ENCODE results near the gene TSSC4.
"Not testable (repeated sequence)": the region's sequence is repeated elsewhere in the genome, so short reads cannot be mapped to it uniquely, and the experiment has no call there.

The TSSC4 gene

DNA sequence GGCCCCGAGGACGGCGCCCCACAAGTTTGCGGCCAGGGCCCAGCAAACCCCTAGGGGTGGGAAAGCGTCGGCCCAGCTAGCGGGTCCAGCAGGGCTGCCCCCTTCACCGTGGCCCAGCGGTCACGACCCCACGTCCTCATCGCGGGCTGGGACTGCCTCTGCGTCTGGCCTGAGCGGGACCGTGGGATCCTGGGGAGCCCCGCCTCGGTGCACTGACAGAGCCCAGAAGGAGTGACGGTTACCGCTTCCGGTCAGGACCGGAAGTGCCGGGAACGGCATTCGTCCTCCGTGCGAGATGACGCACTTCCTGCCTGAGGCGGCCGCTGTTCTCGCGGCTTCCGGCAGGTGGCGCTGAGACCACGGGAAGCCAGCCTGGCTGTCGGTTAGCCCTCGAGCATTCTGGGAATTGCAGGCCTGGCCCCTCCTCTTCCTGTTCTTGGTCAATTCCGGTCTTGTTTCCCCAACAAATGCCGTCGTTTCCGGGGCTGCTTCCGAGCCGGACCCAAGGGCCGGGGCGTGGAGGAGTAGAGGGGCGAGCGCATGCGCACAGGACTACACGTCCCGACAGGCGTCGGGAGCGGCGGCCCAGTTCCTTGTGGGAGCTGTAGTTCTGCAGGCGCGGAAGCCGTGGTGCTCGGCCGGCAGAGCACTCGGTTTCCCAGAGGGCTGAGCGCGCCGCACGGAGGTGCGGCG is at the start of gene TSSC4:
Gene TSSC4 (plus strand): TSS at position 682 of the 693 bp plus-strand sequence. CDS start 1,884 bp downstream, outside the sequence.
- peak; percentile 99 for DNase-seq (ENCODE audit: low spot score)

DNA sequence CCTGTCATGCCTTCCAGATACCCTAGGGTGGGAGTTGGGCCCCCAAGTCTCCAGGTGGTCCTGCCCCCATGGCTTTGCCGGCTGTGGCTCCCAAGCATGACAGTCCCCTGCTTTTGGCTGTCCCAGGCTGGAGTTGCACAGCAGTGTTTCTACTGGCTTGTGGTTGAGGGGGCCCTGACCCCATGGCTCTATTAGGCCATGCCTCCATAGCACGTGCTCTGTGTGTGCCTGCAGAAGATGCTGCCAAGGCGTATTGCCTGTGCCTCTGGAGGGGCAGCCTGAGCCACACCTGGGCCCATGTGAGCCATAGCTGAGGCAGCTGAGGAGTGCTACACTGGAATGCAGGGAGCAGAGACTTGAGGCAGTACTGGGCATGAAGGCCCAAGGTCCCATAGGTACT is 48.8 kb upstream of the TSSC4 start:
- DNase-seq (ENCODE audit: low spot score), result no peak

DNA sequence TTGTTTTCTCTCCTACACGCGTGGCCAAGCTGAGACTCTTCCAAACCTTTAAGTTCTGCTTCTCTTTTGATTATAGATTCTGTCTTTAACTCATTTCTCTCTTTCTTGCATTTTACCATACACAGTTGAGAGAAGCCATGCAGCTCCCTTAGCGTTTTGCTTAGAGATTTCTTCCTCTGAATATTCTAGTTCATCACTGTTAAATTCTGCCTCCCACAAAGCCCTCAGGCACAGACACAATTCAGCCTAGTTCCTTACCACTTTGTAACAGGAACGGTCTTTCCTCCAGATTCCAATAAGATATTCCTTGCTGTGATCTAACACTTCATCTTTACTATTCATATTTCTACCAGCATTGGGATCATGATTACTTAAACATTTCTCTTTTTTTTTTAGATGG is 48.1 kb upstream of the TSSC4 start:
- DNase-seq (ENCODE audit: low spot score), result no peak

DNA sequence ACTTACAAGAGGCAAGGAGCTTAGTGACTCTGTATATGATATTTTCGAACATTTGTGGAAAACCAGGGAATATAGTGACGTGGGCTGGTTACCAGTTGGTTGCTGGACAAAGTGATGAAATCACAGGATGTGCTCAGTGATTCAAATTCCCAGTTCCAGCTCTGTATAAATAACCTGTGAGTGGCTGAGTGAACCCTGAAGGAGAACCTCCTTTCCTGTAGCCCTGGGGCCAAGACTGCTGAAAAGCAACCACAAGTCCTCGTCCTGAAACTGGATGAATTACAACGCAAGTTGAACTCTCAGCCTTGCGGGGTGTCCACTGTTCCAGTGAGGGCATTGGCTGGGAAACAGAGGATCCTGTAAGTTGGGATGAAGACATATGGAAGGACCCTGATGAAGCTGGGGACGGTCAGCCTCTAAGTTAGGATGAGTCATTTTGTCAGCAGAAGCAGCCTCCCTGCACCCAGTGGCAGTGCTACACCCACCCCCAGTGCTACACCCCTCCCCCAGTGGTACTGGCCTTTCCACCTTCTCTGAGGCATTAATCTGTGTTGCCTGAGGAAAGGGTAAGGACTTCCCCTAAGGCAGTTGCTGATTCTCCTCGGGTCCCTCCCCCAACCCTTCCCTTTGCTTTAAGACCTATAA is 45.4 kb upstream of the TSSC4 start:
- no peak for DNase-seq (ENCODE audit: low spot score)

DNA sequence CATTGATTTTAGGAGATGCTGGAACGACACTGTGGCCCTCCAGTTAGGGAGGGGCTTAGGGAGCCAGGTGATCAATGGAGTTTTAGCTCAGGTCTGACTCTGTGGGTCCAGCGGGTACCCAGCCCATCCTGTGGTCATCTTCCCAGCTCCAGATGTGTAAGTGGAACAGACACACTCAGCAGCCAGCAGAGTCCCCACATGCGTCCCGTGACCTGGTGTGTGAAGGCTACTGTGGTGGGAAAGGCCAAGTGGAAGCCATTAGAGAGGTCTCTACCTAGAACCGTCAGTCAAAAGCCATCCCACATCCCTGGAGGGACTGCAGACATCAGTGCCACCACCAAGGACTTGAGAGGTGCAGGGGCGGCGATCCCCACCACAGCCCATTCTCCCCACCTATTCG is 43.3 kb upstream of the TSSC4 start:
- no peak for DNase-seq (ENCODE audit: low spot score)

DNA sequence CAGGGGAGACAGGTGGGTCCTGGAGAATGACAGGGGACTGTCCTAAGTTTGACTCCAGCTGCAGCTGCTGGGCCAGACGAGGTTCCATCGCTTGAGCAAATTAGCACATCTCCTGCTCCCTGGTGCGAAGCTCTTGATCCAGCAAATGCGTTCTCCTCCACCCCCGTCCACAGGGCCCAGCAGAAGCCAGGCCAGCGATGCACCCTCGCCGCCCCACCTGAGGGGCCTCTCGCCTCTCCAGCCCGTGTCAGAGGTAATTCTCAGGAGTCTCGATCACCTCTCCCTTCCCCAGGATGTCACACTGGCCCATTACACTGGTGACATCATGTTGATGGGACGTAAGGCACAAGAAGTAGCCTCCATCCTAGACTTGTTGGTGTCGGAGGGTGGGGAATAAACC is 42.9 kb upstream of the TSSC4 start:
- not testable (repeated sequence) for DNase-seq (ENCODE audit: low spot score)

DNA sequence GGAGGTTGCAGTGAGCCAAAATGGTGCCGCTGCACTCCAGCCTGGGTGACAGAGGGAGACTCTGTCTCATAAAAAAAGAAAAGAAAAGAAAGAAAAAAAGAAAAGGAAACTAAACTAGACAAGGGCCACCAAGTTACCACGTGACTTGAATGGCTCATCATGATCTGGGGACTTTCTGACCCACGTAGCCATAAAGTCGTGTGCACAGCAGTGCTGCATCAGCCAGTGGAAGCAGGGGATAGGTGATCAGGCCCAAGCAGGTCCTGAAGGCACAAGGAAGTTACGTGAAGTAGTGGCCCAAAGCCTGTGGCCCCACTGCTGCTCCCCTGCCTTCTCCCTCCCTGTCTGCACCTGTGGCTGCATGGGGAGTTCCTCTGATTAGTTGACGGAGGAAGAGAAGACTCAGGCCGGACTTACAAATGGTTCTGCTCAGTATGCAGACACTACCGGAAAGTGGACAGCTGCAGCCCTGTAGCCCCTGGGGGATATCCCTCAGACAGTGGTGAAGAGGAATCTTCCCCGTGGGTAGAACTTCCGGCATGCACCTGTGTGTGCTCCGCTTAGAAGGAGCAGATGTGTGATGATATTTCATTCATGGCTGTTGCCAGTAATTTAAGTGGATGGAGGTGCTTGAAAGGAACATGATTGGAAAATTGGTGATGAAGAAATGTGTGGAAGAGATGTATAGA is 41.7 kb upstream of the TSSC4 start:
- no peak for DNase-seq (ENCODE audit: low spot score)

DNA sequence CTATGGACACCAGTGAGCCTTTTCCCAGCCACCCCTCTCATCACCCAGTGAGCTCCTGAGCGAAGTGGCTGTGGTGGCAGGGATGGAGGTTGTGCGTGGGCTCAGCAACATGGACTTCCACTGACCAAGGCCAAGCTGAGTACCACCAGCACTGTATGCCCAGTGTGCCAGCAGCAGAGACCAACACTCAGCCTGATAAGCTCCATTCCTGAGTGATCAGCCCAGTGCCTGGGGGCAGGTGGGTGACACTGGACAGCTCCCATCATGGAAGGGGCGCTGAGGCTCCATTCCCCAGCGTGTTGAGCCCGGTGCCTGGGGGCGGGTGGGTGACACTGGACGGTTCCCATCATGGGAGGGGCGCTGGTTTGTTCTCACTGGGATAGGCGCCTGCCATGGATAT is 41.0 kb upstream of the TSSC4 start:
- DNase-seq (ENCODE audit: low spot score), result no peak

DNA sequence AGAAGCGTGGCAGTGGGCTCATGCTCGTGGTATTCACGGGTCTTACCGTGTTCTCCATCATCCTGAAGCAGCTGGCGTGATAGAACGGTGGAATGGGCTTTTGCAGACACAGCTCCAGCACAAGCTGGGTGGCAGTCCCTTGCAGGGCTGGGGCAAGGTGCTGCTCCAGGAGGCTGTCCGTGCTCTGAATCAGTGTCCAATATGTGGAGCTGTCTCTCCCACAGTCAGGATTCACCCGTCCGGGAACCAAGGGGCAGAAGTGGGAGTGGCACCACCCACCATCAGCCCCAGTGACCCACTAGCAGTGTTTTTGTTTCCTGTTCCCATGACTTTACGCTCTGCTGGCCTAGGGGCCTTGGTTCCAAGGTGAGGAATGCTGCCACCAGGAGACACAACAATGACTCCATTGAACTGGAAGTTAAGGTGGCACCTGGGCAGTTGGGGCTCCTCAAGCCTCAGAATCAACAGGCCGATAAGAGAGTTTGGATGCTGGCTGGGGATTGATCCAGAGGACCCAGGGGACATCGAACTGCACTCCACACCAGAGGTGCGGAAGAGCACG is 40.4 kb upstream of the TSSC4 start:
- no peak for DNase-seq (ENCODE audit: low spot score)

DNA sequence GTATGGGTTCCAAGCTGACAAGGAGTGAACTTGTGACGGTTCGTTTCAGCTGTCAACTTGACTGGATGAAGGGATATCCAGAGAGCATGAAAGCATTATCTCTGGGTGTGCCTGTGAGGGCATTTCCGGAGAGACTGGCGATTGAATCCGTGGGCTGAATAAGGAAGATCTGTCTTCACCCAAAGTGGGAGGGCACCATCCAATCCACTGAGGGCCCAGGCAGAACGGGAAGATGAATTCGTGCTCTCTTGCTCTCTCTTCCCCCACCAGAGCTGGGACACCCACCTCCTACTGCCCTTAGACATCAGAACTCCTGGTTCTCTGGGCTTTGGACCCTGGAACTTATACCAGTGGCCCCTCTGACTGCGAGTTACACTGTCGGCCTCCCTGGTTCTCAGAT is 39.0 kb upstream of the TSSC4 start:
- DNase-seq (ENCODE audit: low spot score), result no peak

DNA sequence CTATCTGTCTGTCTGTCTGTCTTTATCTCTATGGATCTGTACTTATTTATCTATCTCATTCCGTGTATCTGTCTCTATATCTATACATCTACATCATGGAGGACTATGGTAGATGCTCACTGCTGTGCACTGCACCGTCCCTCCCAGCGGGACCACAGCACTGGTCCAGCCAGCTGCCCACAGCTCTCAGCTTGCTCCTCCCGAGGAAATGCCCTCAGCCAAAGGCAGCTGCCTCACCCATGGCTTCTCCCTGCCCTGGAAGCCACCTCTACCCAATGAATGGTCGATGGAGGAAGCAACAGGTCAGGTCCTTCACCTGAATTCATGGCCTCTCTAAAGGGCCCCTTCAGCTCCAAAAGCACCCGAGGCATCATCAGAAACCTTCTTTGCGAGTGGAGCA is 38.1 kb upstream of the TSSC4 start:
- DNase-seq (ENCODE audit: low spot score), result no peak

DNA sequence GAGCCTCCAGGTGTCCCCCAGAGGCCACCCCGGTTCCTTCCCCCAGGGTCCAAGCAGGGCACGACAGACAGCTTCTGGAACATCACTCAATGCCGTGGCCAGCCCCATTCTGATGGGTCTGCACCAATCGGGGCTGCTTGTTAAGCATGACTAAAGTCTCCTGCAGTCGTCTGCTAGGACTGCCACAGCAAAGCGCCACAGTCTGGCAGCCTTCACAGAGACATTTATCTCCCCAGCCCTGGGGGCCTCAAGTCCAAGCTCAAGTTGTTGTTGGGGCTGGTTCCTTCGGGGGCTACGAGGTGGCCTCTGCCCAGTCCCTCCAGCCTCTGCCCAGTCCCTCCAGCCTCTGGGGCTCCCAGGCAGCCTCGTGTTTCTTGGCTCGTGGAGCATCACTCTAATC is 37.4 kb upstream of the TSSC4 start:
- DNase-seq (ENCODE audit: low spot score), result no peak

DNA sequence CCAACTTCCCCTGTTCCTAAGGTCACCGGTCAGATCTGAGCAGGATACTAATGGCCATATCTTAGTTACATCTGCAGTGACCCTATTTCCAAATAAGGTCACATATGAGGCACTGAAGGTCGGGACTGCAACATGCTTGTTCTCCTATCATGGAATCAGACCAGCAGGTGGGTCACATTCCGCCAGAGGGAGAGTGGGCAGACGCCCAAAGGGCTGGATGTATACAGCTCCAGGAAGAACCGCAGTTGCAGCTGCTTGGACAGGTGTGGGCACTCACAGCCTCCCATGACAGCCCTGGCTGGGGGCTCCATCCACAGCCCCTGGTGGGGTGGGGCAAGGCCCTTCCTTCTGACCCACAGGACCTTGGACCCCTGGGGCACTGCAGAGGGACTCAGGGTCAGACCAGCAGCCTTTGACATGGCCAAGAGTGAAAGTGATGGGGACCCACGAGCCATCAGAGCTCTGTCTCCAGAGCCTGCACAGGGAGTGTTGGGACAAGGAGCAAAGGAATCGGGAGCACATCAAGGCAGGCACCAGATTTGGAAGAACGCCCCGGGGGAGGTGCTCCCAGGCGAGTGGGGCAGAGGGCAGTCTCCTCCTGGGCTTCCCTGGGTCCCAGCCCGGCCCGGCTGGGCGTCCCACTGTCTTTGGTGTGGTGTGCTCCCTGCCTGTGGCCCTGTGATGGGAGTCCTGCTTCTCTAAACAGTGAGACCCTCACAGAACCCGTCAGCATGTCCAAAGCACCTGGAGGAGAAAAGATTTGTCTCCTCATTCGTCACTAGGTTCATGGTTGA is 36.8 kb upstream of the TSSC4 start:
- DNase-seq (ENCODE audit: low spot score), result no peak

DNA sequence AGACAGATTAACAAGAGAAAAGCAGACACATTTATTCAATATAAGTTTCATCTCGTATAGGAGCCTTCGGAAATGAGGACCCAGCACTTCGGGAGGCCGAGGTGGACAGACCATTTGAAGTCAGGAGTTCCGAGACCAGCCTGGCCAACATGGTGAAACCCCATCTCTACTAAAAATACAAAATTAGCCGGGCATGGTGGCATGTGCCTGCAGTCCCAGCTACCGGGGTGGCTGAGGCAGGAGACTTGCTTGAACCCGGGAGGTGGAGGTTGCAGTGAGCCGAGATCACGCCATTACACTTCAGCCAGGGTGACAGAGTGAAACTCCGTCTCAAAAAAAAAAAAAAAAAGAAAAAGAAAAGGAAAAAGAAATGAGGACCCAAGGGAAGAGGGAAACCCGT is 36.2 kb upstream of the TSSC4 start:
- not testable (repeated sequence) for DNase-seq (ENCODE audit: low spot score)

DNA sequence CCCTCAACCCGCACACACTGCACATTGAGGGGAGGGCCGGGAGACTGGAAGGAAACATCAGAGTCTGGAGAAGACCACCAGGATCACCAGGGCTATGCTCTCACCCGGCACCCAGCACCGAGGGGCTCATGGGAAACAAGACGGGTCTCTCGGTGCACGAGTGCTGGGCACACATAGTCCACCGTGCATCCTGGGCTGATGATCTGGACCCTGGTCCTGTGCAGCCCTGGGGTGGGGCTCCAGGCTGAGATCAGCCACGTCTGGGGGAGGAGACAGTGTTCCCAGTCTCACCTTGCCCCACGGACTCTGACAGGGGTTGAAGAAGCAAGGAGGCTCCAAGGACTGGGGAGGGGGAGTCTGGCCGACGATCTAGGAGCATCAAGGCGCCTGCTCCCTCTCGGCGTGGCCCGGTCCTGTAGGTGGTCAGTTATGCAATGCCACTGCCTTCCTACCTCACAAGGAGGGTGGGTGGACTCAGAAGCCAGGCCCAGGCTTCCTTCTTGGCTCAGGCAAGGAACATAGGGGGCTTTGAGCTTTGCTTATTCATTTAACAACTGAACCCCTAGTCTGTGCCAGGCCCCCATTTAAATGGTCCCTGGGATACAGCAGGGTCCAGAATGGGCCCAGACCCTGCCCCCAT is 34.9 kb upstream of the TSSC4 start:
- DNase-seq (ENCODE audit: low spot score), result no peak

DNA sequence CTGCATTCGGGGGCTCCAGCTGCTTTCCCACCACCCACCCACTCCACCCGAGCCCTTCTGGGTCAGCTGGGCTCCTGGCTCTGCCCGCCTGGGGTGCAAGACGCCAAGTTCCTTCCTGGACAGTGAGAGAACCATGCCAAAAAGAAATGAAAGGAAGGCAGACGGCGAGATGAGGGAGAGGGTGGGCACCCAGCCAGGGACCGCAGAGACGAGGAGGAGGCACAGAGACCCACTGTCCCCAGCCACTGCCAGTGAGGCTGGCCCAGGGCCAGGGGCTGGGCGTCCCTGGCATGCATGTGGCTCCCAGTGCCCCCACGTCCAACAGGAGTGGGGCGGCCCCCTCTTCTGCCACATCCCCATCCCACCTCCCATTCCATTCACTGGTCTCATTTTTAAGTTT is 34.3 kb upstream of the TSSC4 start:
- DNase-seq (ENCODE audit: low spot score), result no peak

DNA sequence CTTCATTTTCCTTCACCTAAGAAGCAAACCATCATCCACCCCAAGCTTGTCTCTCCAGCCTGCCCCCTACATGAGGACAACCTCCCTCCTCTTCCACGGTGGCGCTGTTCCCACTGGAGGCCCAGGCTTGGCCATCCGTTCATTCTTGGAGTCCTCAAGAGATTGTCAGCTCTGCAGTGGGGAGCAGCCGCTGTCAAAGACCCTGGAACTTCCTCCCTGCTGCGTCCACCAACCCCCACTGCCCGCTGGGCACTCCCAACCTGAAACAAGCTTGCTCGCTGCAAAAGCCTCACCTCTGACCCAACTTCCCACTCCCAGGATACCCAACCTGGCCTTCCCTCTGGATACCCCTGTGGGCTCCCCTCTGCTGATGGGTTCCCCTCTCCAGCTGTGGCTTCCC is 33.8 kb upstream of the TSSC4 start:
- DNase-seq (ENCODE audit: low spot score), result no peak

DNA sequence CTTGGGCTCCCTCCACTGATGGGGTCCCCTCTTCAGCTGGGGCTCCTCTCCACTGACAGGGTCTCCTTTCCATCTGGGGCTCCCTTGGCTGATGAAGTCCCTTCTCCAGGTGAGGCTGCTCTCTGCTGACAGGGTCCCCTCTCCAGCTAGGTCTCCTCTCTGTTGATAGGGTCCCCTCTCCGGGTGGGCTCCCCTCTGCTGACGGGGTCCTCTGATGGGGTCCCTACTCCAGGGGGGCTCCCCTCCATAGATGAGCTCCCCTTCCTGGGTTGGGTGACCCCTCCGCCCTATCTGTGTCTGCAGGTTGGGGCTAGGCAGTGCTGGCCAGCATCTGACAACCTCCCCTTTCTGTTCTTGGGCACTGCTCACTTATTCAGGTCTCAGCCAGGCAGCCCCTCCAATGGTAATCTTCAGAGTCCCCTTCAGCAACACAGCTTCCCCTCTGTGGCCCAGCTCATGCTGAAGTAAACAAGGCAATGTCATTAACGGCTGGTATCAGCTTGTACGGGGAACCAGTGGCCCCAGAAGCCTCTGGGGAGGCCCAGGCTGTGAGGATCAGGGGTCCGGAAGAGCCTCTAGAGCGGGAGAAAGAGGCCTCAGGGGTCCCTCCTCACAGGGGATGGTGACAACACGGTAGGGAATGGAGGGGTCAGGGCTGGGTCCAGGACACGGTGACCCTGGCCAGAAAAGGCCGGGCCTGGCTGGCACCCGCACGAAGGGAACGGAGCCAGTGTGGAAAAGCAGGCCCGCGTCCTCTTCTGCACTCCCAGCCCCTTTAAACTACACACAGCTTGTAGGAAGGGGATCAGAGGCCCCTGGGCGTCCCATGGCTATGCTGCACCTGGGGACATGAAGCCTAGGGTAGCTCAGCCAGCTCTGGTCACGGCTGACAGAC is 33.0 kb upstream of the TSSC4 start:
- no peak for DNase-seq (ENCODE audit: low spot score)

DNA sequence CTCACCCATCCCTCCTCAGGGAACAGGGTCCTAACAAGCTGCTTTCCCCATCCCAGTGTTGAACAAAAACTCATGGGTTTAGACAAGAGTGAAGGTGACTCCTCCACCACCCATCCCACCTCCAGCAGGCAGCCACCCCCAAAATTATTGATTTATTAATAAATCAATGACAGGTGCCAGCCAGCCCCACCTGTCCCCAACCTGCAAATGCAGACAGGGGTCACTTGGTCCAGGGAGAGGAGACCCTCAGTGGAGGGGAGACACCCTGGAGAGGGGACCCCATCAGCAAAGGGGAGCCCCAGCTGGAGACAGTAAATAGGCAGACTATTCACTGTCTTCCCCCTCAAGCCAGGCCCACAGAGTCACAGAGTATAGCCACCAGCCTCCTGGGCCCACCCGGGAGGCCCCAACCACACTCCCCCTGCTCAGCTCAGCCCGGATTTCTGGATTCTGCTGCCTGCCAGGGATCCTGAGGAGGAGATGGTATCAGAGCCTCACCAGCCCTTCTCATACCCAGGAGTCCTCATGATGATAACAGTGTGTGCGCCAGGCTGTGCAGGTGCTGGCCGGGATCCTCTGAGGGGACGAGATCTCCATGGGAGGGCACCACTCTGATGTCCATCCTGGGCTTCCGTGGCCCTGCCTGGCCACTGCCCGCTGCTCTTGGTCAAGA is 32.2 kb upstream of the TSSC4 start:
- no peak for DNase-seq (ENCODE audit: low spot score)

DNA sequence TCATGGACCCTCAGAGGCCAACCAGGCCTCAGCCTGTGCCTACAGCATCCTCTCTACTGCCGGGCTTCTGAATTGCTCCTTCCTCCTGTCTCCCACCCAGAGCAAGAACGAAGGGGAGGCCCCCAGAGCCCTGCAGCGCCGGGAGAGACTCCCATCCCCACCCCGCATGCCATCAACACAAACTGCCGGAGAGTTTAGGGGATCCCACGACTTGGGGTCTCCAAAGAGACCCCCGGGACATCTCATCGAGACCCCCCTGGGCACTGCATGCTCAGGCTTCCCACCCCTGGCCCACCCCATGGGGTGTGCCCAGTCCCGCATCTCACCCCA is 31.7 kb upstream of the TSSC4 start:
- no peak for DNase-seq (ENCODE audit: low spot score)
